Measurements from ENCODE around the gene WRAP73. TPM values are rescaled to one million over a fixed set of nuclear protein-coding genes. Genes with fewer than 3 reads are reported as not detected.

The WRAP73 gene
- total RNA-seq, 1 donor from 2014 or later = 14.4 TPM

GRCh38 chr1:3680488-3681230 is 30.8 kb upstream of the WRAP73 start:
- intact Hi-C loops (cut with DNase I) = no loop called here
- Histone ChIP-seq H3K9me3 (no peaks in the 10 kb centered on the region), H3K27me3 (no peaks in the 10 kb centered on the region), H3K4me3 (no peak overlapping the region), H3K36me3 (no peaks in the 10 kb centered on the region), H3K4me1 (no peaks in the 10 kb centered on the region), H3K27ac (no peak overlapping the region)
- no peak for TF ChIP-seq CTCF (IDR thresholded peaks at IDR 0.05)
- DNase-seq (ENCODE audit: low spot score in 2 of 2) = no peak

GRCh38 chr1:3679799-3680453 is 30.0 kb upstream of the WRAP73 start:
- H3K9me3 ChIP-seq = no peaks in the 10 kb centered on the region
- no peak overlapping the region for H3K4me3 ChIP-seq
- H3K27me3 ChIP-seq = no peaks in the 10 kb centered on the region
- H3K36me3 ChIP-seq = no peaks in the 10 kb centered on the region
- DNase-seq (ENCODE audit: low spot score in 2 of 2) = no peak
- H3K27ac ChIP-seq = no peak overlapping the region
- intact Hi-C loops (cut with DNase I) = no loop called here
- no peak for TF ChIP-seq CTCF (IDR thresholded peaks at IDR 0.05)
- no peaks in the 10 kb centered on the region for H3K4me1 ChIP-seq

GRCh38 chr1:3679098-3679555 is 29.2 kb upstream of the WRAP73 start:
- intact Hi-C loops (cut with DNase I) = no loop called here
- H3K27me3 ChIP-seq = no peaks in the 10 kb centered on the region
- H3K9me3 ChIP-seq = no peaks in the 10 kb centered on the region
- H3K4me3 ChIP-seq = no peak overlapping the region
- H3K4me1 ChIP-seq = no peaks in the 10 kb centered on the region
- no peaks in the 10 kb centered on the region for H3K36me3 ChIP-seq
- DNase-seq (ENCODE audit: low spot score in 2 of 2) = no peak
- H3K27ac ChIP-seq = no peak overlapping the region
- no peak for TF ChIP-seq CTCF (IDR thresholded peaks at IDR 0.05)

- intact Hi-C loops (cut with DNase I) = no loop called here
- Histone ChIP-seq H3K27ac (no peak overlapping the region), H3K4me3 (no peak overlapping the region), H3K36me3 (no peaks in the 10 kb centered on the region), H3K4me1 (no peaks in the 10 kb centered on the region), H3K9me3 (no peaks in the 10 kb centered on the region), H3K27me3 (no peaks in the 10 kb centered on the region)
- no peak for DNase-seq (ENCODE audit: low spot score in 2 of 2)
- no peak for TF ChIP-seq CTCF (IDR thresholded peaks at IDR 0.05)
Observed at GRCh38 chr1:3678361-3679097, 28.6 kb upstream of the WRAP73 start.

- Histone ChIP-seq H3K9me3 (no peaks in the 10 kb centered on the region), H3K27me3 (no peaks in the 10 kb centered on the region), H3K4me3 (no peak overlapping the region), H3K36me3 (no peaks in the 10 kb centered on the region), H3K4me1 (no peaks in the 10 kb centered on the region), H3K27ac (no peak overlapping the region)
- intact Hi-C loops (cut with DNase I) = no loop called here
- no peak for DNase-seq (ENCODE audit: low spot score in 2 of 2)
- no peak for TF ChIP-seq CTCF (IDR thresholded peaks at IDR 0.05)
Observed at GRCh38 chr1:3677484-3677883, 27.6 kb upstream of the WRAP73 start.
